Small intestine (tissue), 4 donors: ENCODE data around the gene RAB7A. TPM values are rescaled to one million over a fixed set of nuclear protein-coding genes. Genes with fewer than 3 reads are reported as not detected.

Experiments
- polyA plus RNA-seq, 4 donors: library from polyadenylated mRNA; stranded (reverse) in 3 of 4; unstranded in 1 of 4; fragments of 200-250 nt in 3 of 4; fragments of 120-200 nt in 1 of 4; gene quantifications; one replicate each; pipeline versions ENCODE4 v1.2.1 to v1.2.3, GENCODE V29; 2013
- donor health status: healthy with polysubstance abuse.
- donor health status: Bipolar disorder and iron deficiency.
- donor health status: healthy.

The RAB7A gene
- polyA plus RNA-seq, 4 donors: 141 to 212 (median 165) TPM

Other genes with a start within 250 kb of the RAB7A start
- gene GATA2, start 233.0 kb upstream of the RAB7A start, polyA plus RNA-seq: 10 to 100 TPM in 1 of 4 donors, 1 to 10 TPM in 2, under 1 TPM in 1; 0.67 to 15.2 (median 1.1) TPM
- gene RPN1, start 75.4 kb upstream of the RAB7A start, polyA plus RNA-seq: 100 to 1,000 TPM in 2 of 4 donors, 10 to 100 TPM in 2; 43.2 to 270 (median 140) TPM
- 10 to 100 TPM; 17.3 to 30.7 (median 25.0) TPM for gene ACAD9, start 153.4 kb downstream of the RAB7A start, polyA plus RNA-seq